ENCODE data around the gene KREMEN1. TPM values are rescaled to one million over a fixed set of nuclear protein-coding genes. Genes with fewer than 3 reads are reported as not detected.
"Not testable (repeated sequence)": the region's sequence is repeated elsewhere in the genome, so short reads cannot be mapped to it uniquely, and the experiment has no call there.

KREMEN1 gene
- total RNA-seq, 1 donor from 2014 or later = 23.3 TPM

DNA sequence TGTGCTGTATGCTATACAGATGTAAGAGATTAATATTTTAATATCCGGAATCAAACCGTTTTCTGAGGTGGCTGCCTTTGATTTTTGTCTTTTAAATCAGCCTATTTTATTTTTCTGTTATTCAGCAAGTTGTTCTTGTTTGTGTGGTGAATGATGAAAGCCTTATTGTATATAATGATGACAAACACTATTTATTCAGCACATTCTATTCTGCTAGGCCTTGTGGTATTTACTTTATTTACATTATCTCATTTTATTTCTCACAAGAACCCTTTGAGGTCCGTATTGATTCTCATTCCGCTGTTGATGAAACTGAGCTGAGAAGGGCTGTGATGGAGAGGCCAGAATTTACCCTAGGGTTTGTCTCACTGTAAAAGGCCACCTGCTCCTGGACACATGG is 40.5 kb downstream of the KREMEN1 start:
- Histone ChIP-seq H3K9me3 (no peaks in the 10 kb centered on the region), H3K4me3 (no peak overlapping the region), H3K27ac (no peak overlapping the region), H3K36me3 (no peaks in the 10 kb centered on the region), H3K27me3 (no peaks in the 10 kb centered on the region), H3K4me1 (no peaks in the 10 kb centered on the region)
- DNase-seq = no peak
- no peak for ATAC-seq
- TF ChIP-seq, protein P1, sequence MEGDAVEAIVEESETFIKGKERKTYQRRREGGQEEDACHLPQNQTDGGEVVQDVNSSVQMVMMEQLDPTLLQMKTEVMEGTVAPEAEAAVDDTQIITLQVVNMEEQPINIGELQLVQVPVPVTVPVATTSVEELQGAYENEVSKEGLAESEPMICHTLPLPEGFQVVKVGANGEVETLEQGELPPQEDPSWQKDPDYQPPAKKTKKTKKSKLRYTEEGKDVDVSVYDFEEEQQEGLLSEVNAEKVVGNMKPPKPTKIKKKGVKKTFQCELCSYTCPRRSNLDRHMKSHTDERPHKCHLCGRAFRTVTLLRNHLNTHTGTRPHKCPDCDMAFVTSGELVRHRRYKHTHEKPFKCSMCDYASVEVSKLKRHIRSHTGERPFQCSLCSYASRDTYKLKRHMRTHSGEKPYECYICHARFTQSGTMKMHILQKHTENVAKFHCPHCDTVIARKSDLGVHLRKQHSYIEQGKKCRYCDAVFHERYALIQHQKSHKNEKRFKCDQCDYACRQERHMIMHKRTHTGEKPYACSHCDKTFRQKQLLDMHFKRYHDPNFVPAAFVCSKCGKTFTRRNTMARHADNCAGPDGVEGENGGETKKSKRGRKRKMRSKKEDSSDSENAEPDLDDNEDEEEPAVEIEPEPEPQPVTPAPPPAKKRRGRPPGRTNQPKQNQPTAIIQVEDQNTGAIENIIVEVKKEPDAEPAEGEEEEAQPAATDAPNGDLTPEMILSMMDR (IDR thresholded peaks at IDR 0.05) = no peak
- intact Hi-C loops (cut with DNase I) = no loop called here

DNA sequence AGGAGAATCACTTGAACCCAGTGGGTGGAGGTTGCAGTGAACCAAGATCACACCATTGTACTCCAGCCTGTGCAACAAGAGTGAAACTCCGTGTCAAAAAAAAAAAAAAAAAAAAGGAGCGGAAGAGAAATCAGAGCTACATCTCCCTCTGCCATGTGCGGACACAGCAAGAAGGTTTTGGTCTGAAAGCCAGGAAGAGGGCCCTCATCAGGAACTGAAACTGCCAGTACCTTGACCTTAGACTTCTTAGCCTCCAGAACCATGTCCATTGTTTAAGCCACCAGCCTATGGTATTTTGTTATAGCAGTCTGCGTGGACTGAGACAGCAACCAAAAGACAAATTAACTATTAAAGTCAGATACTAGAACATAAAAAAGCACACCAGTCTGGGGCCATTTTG is 41.6 kb downstream of the KREMEN1 start:
- intact Hi-C loops (cut with DNase I) = no loop called here
- H3K9me3 ChIP-seq = no peaks in the 10 kb centered on the region
- H3K27me3 ChIP-seq = no peaks in the 10 kb centered on the region
- ATAC-seq (no peak), DNase-seq (no peak)
- TF ChIP-seq, protein P1 (IDR thresholded peaks at IDR 0.05) = no peak
- H3K36me3 ChIP-seq = no peaks in the 10 kb centered on the region
- H3K27ac ChIP-seq = no peak overlapping the region
- H3K4me3 ChIP-seq = no peak overlapping the region
- H3K4me1 ChIP-seq = no peaks in the 10 kb centered on the region

DNA sequence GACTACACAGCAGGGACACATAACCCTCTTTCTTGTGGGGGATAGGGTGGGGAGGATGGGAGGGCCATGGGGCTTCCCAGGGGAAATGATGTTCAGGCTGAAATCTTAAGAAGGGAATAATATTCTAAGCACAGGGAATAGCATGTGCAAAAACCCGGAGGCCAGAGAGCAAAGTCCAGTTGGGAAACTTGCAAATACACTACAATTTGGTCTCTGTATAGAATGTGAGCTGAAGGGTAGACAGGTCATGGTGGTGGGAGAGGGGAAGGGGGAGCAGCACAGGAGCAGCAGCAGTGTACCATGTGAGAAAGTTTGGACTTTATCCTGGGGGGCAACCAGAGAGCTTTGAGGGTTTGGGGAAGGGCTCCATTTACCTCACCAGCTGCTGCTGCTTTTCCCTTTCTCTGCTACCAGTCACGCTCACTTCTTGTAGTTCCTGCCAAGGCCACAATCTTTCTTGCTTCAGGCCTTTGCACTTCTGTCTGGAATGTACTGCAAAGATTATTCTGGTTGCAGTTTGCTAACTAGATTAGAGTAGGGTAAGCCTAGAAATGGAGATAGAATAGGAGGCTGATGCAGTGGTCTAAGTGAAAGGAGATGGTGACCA is 43.0 kb downstream of the KREMEN1 start:
- DNase-seq = no peak
- Histone ChIP-seq H3K4me3 (no peak overlapping the region), H3K4me1 (peaks cover 2% of the 10 kb centered on the region), H3K9me3 (no peaks in the 10 kb centered on the region), H3K36me3 (no peaks in the 10 kb centered on the region), H3K27ac (no peak overlapping the region), H3K27me3 (no peaks in the 10 kb centered on the region)
- TF ChIP-seq, protein P1 (IDR thresholded peaks at IDR 0.05) = no peak
- intact Hi-C loops (cut with DNase I) = no loop called here
- ATAC-seq = no peak

DNA sequence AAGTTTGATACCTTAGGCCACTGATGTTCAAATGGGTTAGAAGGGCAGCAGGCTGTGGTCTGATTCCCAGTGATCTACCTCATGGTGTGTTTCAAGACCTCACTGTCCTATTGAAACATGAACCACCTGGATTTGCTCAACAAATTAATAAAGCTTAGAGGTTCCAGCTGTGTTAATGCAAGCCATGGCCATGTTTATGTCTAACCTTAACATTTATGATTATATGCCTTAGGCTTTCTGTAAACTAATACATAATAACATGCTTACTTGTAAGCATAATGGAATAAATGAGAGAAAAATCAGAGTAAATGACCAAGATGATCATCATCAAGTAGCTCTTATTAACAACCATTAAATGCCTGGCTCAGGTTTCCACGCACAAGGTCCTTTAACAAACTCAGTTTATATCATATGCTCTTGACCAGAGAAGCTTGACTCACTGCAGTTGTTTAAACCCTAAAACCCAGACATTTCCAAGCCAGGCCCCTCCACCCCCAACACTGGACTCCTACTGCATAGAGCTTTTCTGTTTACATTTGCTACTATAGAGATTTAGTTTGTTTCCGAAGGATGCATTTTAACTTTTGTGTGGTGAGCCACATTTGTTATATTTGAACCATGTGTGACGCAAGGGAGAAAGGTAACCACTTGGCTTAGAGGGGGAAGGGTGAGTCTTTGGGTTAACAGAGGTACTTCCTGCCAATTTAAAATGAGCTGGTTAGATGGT is 43.7 kb downstream of the KREMEN1 start:
- Histone ChIP-seq H3K27ac (no peak overlapping the region), H3K27me3 (no peaks in the 10 kb centered on the region), H3K4me1 (peaks cover 4% of the 10 kb centered on the region), H3K36me3 (no peaks in the 10 kb centered on the region), H3K4me3 (no peak overlapping the region), H3K9me3 (no peaks in the 10 kb centered on the region)
- ATAC-seq (no peak), DNase-seq (no peak)
- TF ChIP-seq, protein P1 (IDR thresholded peaks at IDR 0.05) = no peak
- intact Hi-C loops (cut with DNase I) = no loop called here

DNA sequence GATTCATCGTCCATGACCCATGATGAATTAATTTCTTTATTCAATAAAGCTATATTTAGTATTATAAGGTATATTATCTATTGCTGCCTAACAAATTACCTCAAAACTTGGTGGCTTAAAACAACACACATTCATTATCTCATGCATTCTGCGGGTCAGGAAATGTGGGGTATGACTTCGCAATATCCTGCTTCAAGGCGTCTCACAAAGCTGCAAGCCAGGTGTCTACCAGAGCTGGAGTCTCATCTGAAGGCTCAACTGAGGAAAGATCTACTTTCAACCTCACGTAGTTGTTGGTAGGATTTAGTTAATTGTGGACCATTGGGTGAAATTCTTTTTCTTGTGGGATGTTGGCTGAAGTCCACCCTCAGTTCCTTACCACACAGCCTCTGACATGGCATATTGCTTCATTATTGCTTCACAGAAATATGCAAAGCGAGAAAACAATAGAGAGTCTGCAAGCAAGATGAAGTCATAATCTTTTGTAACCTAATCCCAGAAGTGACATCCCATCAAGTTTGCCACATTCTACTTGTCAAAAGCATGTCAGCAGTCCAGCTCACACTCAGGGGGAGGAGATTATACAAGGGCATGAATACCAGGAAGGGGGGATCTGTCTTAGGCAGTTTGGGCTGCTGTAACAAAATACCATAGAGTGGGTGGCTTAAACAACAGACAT is 45.1 kb downstream of the KREMEN1 start:
- Histone ChIP-seq H3K4me1 (peaks cover 4% of the 10 kb centered on the region), H3K36me3 (no peaks in the 10 kb centered on the region), H3K27me3 (no peaks in the 10 kb centered on the region), H3K4me3 (no peak overlapping the region), H3K9me3 (no peaks in the 10 kb centered on the region), H3K27ac (no peak overlapping the region)
- DNase-seq (no peak), ATAC-seq (peak; percentile 75)
- intact Hi-C loops (cut with DNase I) = no loop called here
- TF ChIP-seq, protein P1 (IDR thresholded peaks at IDR 0.05) = no peak

DNA sequence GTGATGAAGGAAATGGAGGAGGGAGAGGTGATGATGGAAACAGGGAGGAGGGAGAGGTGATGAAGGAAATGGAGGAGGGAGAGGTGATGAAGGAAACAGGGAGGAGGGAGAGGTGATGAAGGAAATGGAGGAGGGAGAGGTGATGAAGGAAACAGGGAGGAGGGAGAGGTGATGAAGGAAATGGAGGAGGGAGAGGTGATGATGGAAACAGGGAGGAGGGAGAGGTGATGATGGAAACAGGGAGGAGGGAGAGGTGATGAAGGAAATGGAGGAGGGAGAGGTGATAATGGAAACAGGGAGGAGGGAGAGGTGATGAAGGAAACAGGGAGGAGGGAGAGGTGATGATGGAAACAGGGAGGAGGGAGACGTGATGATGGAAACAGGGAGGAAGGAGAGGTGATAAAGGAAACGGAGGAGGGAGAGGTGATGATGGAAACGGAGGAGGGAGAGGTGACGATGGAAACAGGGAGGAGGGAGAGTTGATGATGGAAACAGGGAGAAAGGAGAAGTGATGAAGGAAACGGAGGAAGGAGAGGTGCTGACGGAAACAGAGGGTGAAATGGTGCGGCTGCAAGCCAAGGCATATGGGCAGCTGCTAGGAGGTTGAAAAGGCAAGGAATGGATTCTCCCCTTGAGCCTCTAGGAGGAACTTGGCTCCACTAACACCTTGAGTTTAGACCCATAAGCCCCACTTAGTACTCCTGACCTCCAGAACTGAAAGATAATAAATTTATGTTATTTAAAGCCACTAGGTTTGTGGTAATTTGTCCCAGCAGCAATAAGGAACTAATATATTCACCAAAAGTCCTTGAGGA is 47.5 kb downstream of the KREMEN1 start:
- H3K27ac ChIP-seq = peak overlapping the region; percentile 58
- intact Hi-C loops (cut with DNase I); H3K9me3 ChIP-seq; H3K27me3 ChIP-seq; H3K4me1 ChIP-seq; H3K36me3 ChIP-seq; DNase-seq; H3K4me3 ChIP-seq; ATAC-seq: not testable (repeated sequence)

Measured in upper lobe of right lung (tissue), 1 donor.